PC-3 (cell line): Measurements from ENCODE around the gene KLHL2.

ENCODE experiments used
- EZH2 ChIP-seq: fragments of 300-600 bp; sonication (generic); IDR thresholded peaks from one replicate; pipeline ENCODE4 v1.6.1; 2017; ENCODE audit warnings: antibody characterized with exemption, mild to moderate bottlenecking, low read length; ENCODE audit not compliant: unreplicated experiment
- EZH2phosphoT487 ChIP-seq: fragments of 300-600 bp; sonication (generic); IDR thresholded peaks from 2 replicates; pipeline ENCODE4 v1.6.1; 2018; ENCODE audit warnings: mild to moderate bottlenecking, antibody characterized with exemption, low read length, borderline replicate concordance
- TF ChIP-seq, protein P1 (sequence below): fragments of 300-600 bp; sonication (generic); conservative IDR thresholded peaks from 2 replicates; pipeline ENCODE4 v1.5.1; 2017; ENCODE audit warnings: antibody characterized with exemption, low read depth, mild to moderate bottlenecking, low read length

DNA sequence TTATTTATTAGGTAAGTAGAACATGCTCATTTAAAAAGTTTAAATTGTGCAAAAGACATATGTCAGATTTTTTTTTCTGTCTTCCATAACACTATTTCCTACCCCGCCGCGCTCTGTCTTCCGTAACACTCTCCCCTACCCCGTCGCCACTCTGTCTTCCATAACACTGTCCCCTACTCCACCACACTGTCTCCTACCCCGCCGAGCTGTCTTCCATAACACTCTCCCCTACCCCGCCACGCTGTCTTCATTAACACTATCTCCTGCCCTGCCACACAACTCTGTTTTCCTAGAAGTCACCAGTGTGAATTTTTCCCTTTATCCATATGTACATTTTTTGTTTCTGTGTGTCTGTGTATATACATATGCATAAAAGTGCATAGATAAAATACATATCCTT, 124.5 kb downstream of the KLHL2 start:
- TF ChIP-seq, protein P1, sequence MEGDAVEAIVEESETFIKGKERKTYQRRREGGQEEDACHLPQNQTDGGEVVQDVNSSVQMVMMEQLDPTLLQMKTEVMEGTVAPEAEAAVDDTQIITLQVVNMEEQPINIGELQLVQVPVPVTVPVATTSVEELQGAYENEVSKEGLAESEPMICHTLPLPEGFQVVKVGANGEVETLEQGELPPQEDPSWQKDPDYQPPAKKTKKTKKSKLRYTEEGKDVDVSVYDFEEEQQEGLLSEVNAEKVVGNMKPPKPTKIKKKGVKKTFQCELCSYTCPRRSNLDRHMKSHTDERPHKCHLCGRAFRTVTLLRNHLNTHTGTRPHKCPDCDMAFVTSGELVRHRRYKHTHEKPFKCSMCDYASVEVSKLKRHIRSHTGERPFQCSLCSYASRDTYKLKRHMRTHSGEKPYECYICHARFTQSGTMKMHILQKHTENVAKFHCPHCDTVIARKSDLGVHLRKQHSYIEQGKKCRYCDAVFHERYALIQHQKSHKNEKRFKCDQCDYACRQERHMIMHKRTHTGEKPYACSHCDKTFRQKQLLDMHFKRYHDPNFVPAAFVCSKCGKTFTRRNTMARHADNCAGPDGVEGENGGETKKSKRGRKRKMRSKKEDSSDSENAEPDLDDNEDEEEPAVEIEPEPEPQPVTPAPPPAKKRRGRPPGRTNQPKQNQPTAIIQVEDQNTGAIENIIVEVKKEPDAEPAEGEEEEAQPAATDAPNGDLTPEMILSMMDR: no peak
- TF ChIP-seq EZH2 (no peak), EZH2phosphoT487 (no peak)
